ENCODE measurements around the gene SLC30A9.

SLC30A9 gene

GRCh38 chr4:41990365-41991111, at the start of gene SLC30A9:
Gene SLC30A9, plus strand, starts transcription at chr4:41990530. Its CDS starts 122 bp downstream, at chr4:41990652.
- peak; percentile 32 for TF ChIP-seq CTCF (IDR thresholded peaks at IDR 0.05; ENCODE audit: low read length, missing control alignments)
- H3K4me3 ChIP-seq (replicated peaks; ENCODE audit: low read depth, low read length), result peak within 1 kb of the TSS; percentile 78
- DNase-seq (ENCODE audit: low read depth), result peak; percentile 95

DNA sequence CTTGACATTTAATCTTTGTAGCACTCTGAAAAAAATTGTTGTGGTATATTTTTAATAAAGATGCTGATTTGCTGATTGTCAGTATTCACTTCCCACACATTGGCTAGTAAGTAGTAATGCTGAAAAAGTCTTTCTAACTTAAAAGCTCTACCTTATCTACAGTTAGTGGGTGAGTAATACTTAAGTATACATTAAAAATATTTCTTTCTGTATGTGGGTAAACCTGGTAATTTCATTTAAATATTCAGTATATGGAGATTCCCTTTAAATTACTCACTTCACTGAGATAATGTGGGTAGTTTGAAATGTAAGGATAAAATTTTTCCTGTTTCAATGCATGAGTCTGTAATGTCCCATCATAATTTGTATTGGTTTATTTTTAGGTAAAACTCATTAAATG, 49.5 kb upstream of the SLC30A9 start:
- H3K4me3 ChIP-seq (replicated peaks; ENCODE audit: low read depth, low read length), result no peak overlapping the region
- no peak for DNase-seq (ENCODE audit: low read depth)
- no peak for TF ChIP-seq CTCF (IDR thresholded peaks at IDR 0.05; ENCODE audit: low read length, missing control alignments)

DNA sequence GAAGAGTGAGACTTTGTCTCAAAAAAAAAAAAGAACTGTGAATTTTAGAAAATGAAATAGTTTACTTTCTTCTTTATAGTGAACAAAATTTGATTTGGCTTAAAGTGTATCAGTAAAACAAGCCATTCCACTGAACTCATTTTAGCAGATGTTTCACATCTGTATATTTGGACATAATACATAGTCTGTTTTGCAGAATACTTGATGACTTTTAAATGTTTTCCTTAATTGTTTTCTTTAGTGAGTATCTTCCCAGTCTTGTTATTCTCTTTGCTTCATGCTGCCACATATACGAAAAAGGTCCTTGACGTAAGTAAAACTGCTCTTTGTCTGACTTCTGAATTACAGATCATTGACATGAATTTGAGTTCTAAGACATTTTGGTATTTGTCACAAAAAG, 46.8 kb upstream of the SLC30A9 start:
- no peak for TF ChIP-seq CTCF (IDR thresholded peaks at IDR 0.05; ENCODE audit: low read length, missing control alignments)
- H3K4me3 ChIP-seq (replicated peaks; ENCODE audit: low read depth, low read length), result no peak overlapping the region
- no peak for DNase-seq (ENCODE audit: low read depth)

DNA sequence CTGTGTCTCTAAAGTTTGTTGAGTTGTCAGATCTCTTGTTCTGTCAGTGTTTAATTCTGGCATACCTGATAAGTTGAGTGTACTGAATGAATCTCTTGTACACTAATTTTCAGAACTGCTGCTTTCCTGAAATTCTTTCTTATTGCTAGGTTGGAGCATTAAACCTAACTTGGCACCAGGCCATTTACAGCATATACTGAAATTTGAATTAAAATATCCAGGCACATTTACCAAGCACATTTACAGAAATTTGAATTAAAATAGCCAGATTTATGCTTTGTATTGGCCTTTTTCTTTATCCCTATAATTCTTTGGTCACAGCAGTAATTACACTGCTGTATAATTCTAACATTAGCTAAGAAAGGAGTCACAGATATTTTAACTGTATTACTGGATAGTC, 46.2 kb upstream of the SLC30A9 start:
- H3K4me3 ChIP-seq (replicated peaks; ENCODE audit: low read depth, low read length), result no peak overlapping the region
- DNase-seq (ENCODE audit: low read depth), result no peak
- TF ChIP-seq CTCF (IDR thresholded peaks at IDR 0.05; ENCODE audit: low read length, missing control alignments), result no peak

GRCh38 chr4:41949531-41949930, 40.8 kb upstream of the SLC30A9 start:
- no peak for TF ChIP-seq CTCF (IDR thresholded peaks at IDR 0.05; ENCODE audit: low read length, missing control alignments)
- no peak for DNase-seq (ENCODE audit: low read depth)

DNA sequence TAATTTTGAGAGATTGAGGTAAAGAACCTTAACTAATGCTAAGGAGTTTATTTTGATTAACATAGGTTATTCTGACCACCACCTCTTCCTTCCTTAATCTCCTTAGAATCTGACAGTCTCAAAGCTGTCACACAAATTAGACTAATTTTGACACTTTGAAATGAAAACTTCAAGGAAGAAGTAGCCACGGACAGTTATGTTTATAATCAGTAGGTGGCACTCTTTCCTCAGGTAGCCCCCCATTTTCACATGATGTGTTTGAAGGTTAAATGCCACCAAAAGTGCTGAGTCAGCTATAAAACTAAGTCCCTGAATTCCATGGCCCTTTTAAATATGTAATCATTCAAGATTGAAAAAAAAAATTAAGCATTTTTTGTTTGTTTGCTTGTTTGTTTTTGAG, 32.7 kb upstream of the SLC30A9 start:
- H3K4me3 ChIP-seq (replicated peaks; ENCODE audit: low read depth, low read length), result no peak overlapping the region
- TF ChIP-seq CTCF (IDR thresholded peaks at IDR 0.05; ENCODE audit: low read length, missing control alignments), result peak; percentile 36
- peak; percentile 23 for DNase-seq (ENCODE audit: low read depth)

More at GRCh38 chr4:41949531-41949930, 40.8 kb upstream of the SLC30A9 start:
- no peak overlapping the region for H3K4me3 ChIP-seq (replicated peaks; ENCODE audit: low read depth, low read length)

DNA sequence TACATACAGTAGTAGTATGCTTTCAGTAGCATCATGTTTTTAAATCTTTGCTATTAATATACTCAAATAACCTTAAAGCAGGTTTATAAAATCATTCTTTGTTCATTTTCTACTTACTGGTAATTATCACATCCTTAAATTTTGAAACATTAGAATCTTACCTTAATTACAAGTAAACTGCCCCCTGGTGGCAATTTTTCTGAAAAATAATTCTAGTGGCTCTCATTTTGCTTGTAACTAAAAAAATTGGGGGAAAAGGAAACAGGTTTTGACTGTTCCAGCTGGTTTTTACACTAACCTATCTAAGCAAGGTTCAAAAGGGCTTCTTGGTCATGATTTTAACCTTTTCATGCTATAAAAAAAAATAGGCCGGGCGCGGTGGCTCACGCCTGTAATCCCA, 27.2 kb upstream of the SLC30A9 start:
- peak; percentile 45 for TF ChIP-seq CTCF (IDR thresholded peaks at IDR 0.05; ENCODE audit: low read length, missing control alignments)
- no peak overlapping the region for H3K4me3 ChIP-seq (replicated peaks; ENCODE audit: low read depth, low read length)
- DNase-seq (ENCODE audit: low read depth), result peak; percentile 29

All from fibroblast of pulmonary artery (primary cell).